ENCODE results near the gene CPNE2. TPM values are rescaled to one million over a fixed set of nuclear protein-coding genes. Genes with fewer than 3 reads are reported as not detected.

The CPNE2 gene
- total RNA-seq, 4 donors from 2014 or later = 41.6 to 154 (median 84.2) TPM

DNA sequence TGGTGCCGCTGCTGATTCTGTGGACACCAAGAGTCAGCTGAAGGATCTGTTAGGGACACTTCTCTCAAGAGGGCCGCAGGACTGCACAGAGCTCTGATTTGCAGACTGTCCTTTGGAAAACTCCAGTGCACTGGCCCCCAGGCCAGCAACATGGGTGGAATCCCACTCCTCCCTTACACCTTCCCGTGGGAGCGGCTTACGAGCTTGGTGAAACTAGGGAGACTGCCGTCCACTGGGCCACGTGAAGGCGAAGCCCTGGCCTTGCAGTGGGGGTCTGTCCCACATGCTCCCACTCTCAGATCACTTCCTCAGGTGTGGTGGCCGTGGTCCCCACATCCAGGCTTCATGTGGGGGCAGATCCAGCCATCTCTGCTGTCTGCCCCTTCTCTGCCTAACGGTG is 57.0 kb downstream of the CPNE2 start:
- H3K4me3 ChIP-seq = no peak overlapping the region
- no peaks in the 10 kb centered on the region for H3K9me3 ChIP-seq
- H3K27ac ChIP-seq = no peak overlapping the region
- H3K36me3 ChIP-seq = peaks cover 0 to 13% (median 2%) of the 10 kb centered on the region in 4 donors
- H3K27me3 ChIP-seq = no peaks in the 10 kb centered on the region
- DNase-seq = no peak
- in situ Hi-C loops (cut with MboI; ENCODE audit: low pct_ligation_motif_present in 1 of 4, low pct_unique_long_range_greater_than_20kb in 1 of 4, low sequenced_read_pairs in 3 of 4) (no loop called here), intact Hi-C loops (cut with DNase I; ENCODE audit: low total_unique reads) (no loop called here)
- WGBS, 2 donors (ENCODE audit: low coverage in 1 of 2) = 95% methylated on average over 10 of the region's 10 CpGs; no CpG with 5 or more reads in 1 of the 2 donors
- peaks cover 0 to 11% (median 0%) of the 10 kb centered on the region in 4 donors for H3K4me1 ChIP-seq
- TF ChIP-seq, protein P1, sequence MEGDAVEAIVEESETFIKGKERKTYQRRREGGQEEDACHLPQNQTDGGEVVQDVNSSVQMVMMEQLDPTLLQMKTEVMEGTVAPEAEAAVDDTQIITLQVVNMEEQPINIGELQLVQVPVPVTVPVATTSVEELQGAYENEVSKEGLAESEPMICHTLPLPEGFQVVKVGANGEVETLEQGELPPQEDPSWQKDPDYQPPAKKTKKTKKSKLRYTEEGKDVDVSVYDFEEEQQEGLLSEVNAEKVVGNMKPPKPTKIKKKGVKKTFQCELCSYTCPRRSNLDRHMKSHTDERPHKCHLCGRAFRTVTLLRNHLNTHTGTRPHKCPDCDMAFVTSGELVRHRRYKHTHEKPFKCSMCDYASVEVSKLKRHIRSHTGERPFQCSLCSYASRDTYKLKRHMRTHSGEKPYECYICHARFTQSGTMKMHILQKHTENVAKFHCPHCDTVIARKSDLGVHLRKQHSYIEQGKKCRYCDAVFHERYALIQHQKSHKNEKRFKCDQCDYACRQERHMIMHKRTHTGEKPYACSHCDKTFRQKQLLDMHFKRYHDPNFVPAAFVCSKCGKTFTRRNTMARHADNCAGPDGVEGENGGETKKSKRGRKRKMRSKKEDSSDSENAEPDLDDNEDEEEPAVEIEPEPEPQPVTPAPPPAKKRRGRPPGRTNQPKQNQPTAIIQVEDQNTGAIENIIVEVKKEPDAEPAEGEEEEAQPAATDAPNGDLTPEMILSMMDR (IDR thresholded peaks at IDR 0.05) = no peak
- TF ChIP-seq POLR2A (IDR thresholded peaks at IDR 0.05) = no peak
- no peak for TF ChIP-seq EP300 (IDR thresholded peaks at IDR 0.05; ENCODE audit: low read depth)
- TF ChIP-seq POLR2AphosphoS5 (IDR thresholded peaks at IDR 0.05) = no peak

- H3K36me3 ChIP-seq = peaks cover 0 to 18% (median 5%) of the 10 kb centered on the region in 4 donors
- WGBS, 2 donors (ENCODE audit: low coverage in 1 of 2) = 72 to 82% methylated on average over 3 to 9 of the region's 9 CpGs
- H3K9me3 ChIP-seq = no peaks in the 10 kb centered on the region
- H3K4me3 ChIP-seq = no peak overlapping the region
- in situ Hi-C loops (cut with MboI; ENCODE audit: low pct_ligation_motif_present in 1 of 4, low pct_unique_long_range_greater_than_20kb in 1 of 4, low sequenced_read_pairs in 3 of 4) = loop anchor here in 3 of 4 donors (25.0 kb wide), 2 partner anchors 189 to 289 kb away; partner anchors contain the start of genes CETP (in 2 of the 3) and SLC12A3 (in 1 of the 3)
- no peaks in the 10 kb centered on the region for H3K27me3 ChIP-seq
- no peak for TF ChIP-seq EP300 (IDR thresholded peaks at IDR 0.05; ENCODE audit: low read depth)
- no peak for TF ChIP-seq POLR2A (IDR thresholded peaks at IDR 0.05)
- TF ChIP-seq POLR2AphosphoS5 (IDR thresholded peaks at IDR 0.05) = no peak
- TF ChIP-seq, protein P1 (IDR thresholded peaks at IDR 0.05) = no peak
- intact Hi-C loops (cut with DNase I; ENCODE audit: low total_unique reads) = no loop called here
- DNase-seq = no peak
- H3K4me1 ChIP-seq = peaks cover 0 to 12% (median 0%) of the 10 kb centered on the region in 4 donors
- H3K27ac ChIP-seq = no peak overlapping the region
Measured at GRCh38 chr16:57150682-57151330, 58.4 kb downstream of the CPNE2 start.

DNA sequence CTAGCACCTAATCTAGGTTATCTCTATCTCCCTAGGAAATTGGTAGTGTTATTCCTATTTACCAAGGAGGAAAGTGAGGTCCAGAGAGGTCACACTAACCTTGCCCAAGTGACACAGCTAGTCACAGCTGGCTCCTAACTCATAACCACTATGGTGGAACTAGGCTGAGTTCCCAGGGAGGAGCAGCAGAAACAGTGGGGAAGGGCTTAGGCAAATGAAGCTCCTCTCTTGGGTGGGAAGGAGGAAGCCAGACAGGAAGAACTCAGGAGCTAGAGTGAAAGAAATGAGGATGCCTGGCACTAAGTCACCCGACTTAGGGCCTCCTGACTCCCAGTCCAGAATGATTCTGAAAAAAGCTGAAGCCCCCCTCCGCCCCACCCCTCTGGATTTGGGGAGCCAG is 59.0 kb downstream of the CPNE2 start:
- intact Hi-C loops (cut with DNase I; ENCODE audit: low total_unique reads) = no loop called here
- TF ChIP-seq POLR2AphosphoS5 (IDR thresholded peaks at IDR 0.05) (no peak), EP300 (IDR thresholded peaks at IDR 0.05; ENCODE audit: low read depth) (no peak), POLR2A (IDR thresholded peaks at IDR 0.05) (no peak)
- TF ChIP-seq, protein P1 (IDR thresholded peaks at IDR 0.05) = no peak

More for the DNA sequence above, 59.0 kb downstream of the CPNE2 start:
- Histone ChIP-seq H3K9me3 (no peaks in the 10 kb centered on the region), H3K36me3 (peaks cover 0 to 18% (median 5%) of the 10 kb centered on the region in 4 donors), H3K27ac (no peak overlapping the region), H3K27me3 (no peaks in the 10 kb centered on the region), H3K4me3 (no peak overlapping the region), H3K4me1 (peaks cover 0 to 17% (median 0%) of the 10 kb centered on the region in 4 donors)
- no peak for DNase-seq
- in situ Hi-C loops (cut with MboI; ENCODE audit: low pct_ligation_motif_present in 1 of 4, low pct_unique_long_range_greater_than_20kb in 1 of 4, low sequenced_read_pairs in 3 of 4) = loop anchor here in 3 of 4 donors (25.0 kb wide), 2 partner anchors 189 to 289 kb away; partner anchors contain the start of genes CETP (in 2 of the 3) and SLC12A3 (in 1 of the 3)
- 67% methylated on average over 2 of the region's 2 CpGs; no CpG with 5 or more reads in 1 of the 2 donors for WGBS, 2 donors (ENCODE audit: low coverage in 1 of 2)
